HS-27A (cell line): Measurements from ENCODE around the gene NFE2.
"Not testable (repeated sequence)": the region's sequence is repeated elsewhere in the genome, so short reads cannot be mapped to it uniquely, and the experiment has no call there.

Source experiments
- DNase-seq: peaks from one replicate; pipeline ENCODE4 v3.0.0-alpha.2; 2012; ENCODE audit warnings: low read depth, missing footprints

The NFE2 gene

GRCh38 chr12:54306925-54307741 is 6.3 kb upstream of the NFE2 start:
- peak; percentile 72 for DNase-seq

GRCh38 chr12:54304187-54304810 is 3.5 kb upstream of the NFE2 start:
- no peak for DNase-seq

- no peak for DNase-seq
Measured at GRCh38 chr12:54303640-54304039, 2.8 kb upstream of the NFE2 start.

- no peak for DNase-seq
Measured at GRCh38 chr12:54301428-54302048, 723 bp upstream of the NFE2 start.

- no peak for DNase-seq
Measured at GRCh38 chr12:54300225-54300731, 537 bp downstream of the NFE2 start.

- DNase-seq = no peak
Measured at GRCh38 chr12:54299515-54300224, 1.1 kb downstream of the NFE2 start.

GRCh38 chr12:54298904-54299303 is 1.9 kb downstream of the NFE2 start:
- DNase-seq = no peak

GRCh38 chr12:54296393-54297099 is 4.3 kb downstream of the NFE2 start:
- DNase-seq = no peak

- no peak for DNase-seq
Measured at GRCh38 chr12:54294953-54295566, 5.8 kb downstream of the NFE2 start.

GRCh38 chr12:54294152-54294952 is 6.5 kb downstream of the NFE2 start:
- DNase-seq = no peak

GRCh38 chr12:54292931-54293241 is 7.9 kb downstream of the NFE2 start:
- DNase-seq = no peak

GRCh38 chr12:54292083-54292930 is 8.5 kb downstream of the NFE2 start:
- DNase-seq = no peak

GRCh38 chr12:54287261-54288157 is 13.3 kb downstream of the NFE2 start:
- DNase-seq = no peak

GRCh38 chr12:54286042-54287030 is 14.5 kb downstream of the NFE2 start:
- no peak for DNase-seq

GRCh38 chr12:54285150-54286041 is 15.4 kb downstream of the NFE2 start:
- no peak for DNase-seq

- not testable (repeated sequence) for DNase-seq
Measured at GRCh38 chr12:54284070-54284780, 16.6 kb downstream of the NFE2 start.
